HCT116 (cell line): ENCODE measurements around the gene LIN7B. TPM values are rescaled to one million over a fixed set of nuclear protein-coding genes. Genes with fewer than 3 reads are reported as not detected.

ENCODE experiments used
- ATAC-seq: fragments of 200-7000 bp; cut with Tn5 transposase; 2 replicates; pipeline ENCODE4 v1.9.1; 2020; ENCODE audit warnings: mild to moderate bottlenecking, moderate library complexity
- BruUV-seq: library from RNA; stranded (reverse); fragments of 400-500 nt; replicated peaks from 2 replicates; lab custom pipeline; 2021; lab: Mats Ljungman, UMichigan
- CTCF ChIA-PET: fragments of 300-600 bp; sonication (Branson Sonifier 250); formaldehyde crosslinking; loops from one replicate; lab custom pipeline; 2021; ENCODE audit warnings: antibody characterized with exemption; lab: Charles Lee
- POLR2A ChIA-PET: fragments of 300-600, 350-600 bp; sonication (Branson Sonifier 250); formaldehyde crosslinking; loops from one replicate; lab custom pipeline; 2021; ENCODE audit warnings: antibody characterized with exemption; lab: Charles Lee
- RAD21 ChIA-PET, 2 experiments: fragments of 300-600 bp; sonication (Branson Sonifier 250); formaldehyde crosslinking; loops; one replicate each; lab custom pipeline; 2023; ENCODE audit warnings: low total read pairs in 2 of 2; ENCODE audit not compliant: uncharacterized antibody in 2 of 2, unreplicated experiment in 2 of 2, low non-redundant PET in 1 of 2; lab: Charles Lee
- DNase-seq: peaks from one replicate; pipeline ENCODE4 v3.0.0-alpha.2; 2010; ENCODE audit warnings: low read depth, low spot score
- H2AFZ ChIP-seq: fragments of 200-600 bp; shearing (Covaris generic), sonication (generic); 2 replicates; pipeline ENCODE4 v1.6.1; 2017; ENCODE audit warnings: low read depth, mixed run types, mixed read lengths, antibody characterized with exemption, low read length; ENCODE audit not compliant: poor library complexity, severe bottlenecking
- H3K27ac ChIP-seq: 2 replicates; pipeline ENCODE4 v1.5.1; 2012; ENCODE audit warnings: low read depth, low read length
- H3K27me3 ChIP-seq: fragments of 200-600 bp; sonication (generic); 2 replicates; pipeline ENCODE4 v1.6.1; 2016; ENCODE audit warnings: mixed run types, low read length, mixed read lengths; ENCODE audit not compliant: insufficient read depth
- H3K36me3 ChIP-seq, 2 experiments: fragments of 200-500 bp in 1 of 2; fragments of 200-600 bp in 1 of 2; sonication (Bioruptor generic) in 1 of 2; sonication (generic) in 1 of 2; 2 replicates each; pipeline versions ENCODE4 v1.5.1 to v1.6.1; 2014 to 2016; ENCODE audit warnings: low read length in 2 of 2, inconsistent platforms in 1 of 2, mixed read lengths in 1 of 2, mixed run types in 1 of 2; ENCODE audit not compliant: insufficient read depth in 2 of 2, control insufficient read depth in 1 of 2
- H3K4me1 ChIP-seq, 2 experiments: fragments of 200-600 bp in 1 of 2; sonication (generic) in 1 of 2; 2 replicates each; pipeline versions ENCODE4 v1.5.1 to v1.6.1; 2012 to 2017; ENCODE audit warnings: low read length in 2 of 2, inconsistent platforms in 1 of 2, mild to moderate bottlenecking in 1 of 2, mixed read lengths in 1 of 2, mixed run types in 1 of 2, moderate library complexity in 1 of 2; ENCODE audit not compliant: insufficient read depth in 2 of 2, control insufficient read depth in 1 of 2
- H3K4me2 ChIP-seq: fragments of 200-600 bp; sonication (generic); 2 replicates; pipeline ENCODE4 v1.6.1; 2017; ENCODE audit warnings: mixed run types, low read length, mixed read lengths
- H3K4me3 ChIP-seq, 2 experiments: fragments of 200-600 bp in 1 of 2; sonication (generic) in 1 of 2; replicated peaks in 1 of 2; 2 replicates each; pipeline ENCODE4 v1.5.1; 2011 to 2016; ENCODE audit warnings: low read length in 2 of 2, control low read depth in 1 of 2, low read depth in 1 of 2, mild to moderate bottlenecking in 1 of 2, mixed read lengths in 1 of 2, mixed run types in 1 of 2
- H3K79me2 ChIP-seq: fragments of 200-600 bp; sonication (generic); 2 replicates; pipeline ENCODE4 v1.6.1; 2017; ENCODE audit warnings: mild to moderate bottlenecking, mixed run types, low read length, moderate library complexity, mixed read lengths; ENCODE audit not compliant: insufficient read depth
- H3K9ac ChIP-seq: fragments of 200-600 bp; sonication (generic); 2 replicates; pipeline ENCODE4 v1.6.1; 2016; ENCODE audit warnings: low read length, mixed read lengths
- H3K9me2 ChIP-seq: fragments of 200-600 bp; sonication (generic), shearing (Covaris generic); 2 replicates; pipeline ENCODE4 v1.6.1; 2017; ENCODE audit warnings: mixed run types, mild to moderate bottlenecking, moderate library complexity; ENCODE audit not compliant: insufficient read depth
- H3K9me3 ChIP-seq, 2 experiments: fragments of 200-500 bp in 1 of 2; fragments of 200-600 bp in 1 of 2; sonication (Bioruptor generic) in 1 of 2; sonication (generic) in 1 of 2; 2 replicates each; pipeline ENCODE4 v1.6.1; 2014 to 2017; ENCODE audit warnings: low read length in 2 of 2, mixed read lengths in 2 of 2, inconsistent platforms in 1 of 2, low read depth in 1 of 2, mild to moderate bottlenecking in 1 of 2, mixed run types in 1 of 2, moderate library complexity in 1 of 2; ENCODE audit not compliant: control insufficient read depth in 1 of 2, insufficient read depth in 1 of 2
- H4K20me1 ChIP-seq: fragments of 200-600 bp; sonication (generic), shearing (Covaris generic); 2 replicates; pipeline ENCODE4 v1.6.1; 2017; ENCODE audit warnings: mixed run types, mild to moderate bottlenecking, moderate library complexity; ENCODE audit not compliant: insufficient read depth
- ATF3 ChIP-seq: IDR thresholded peaks from 2 replicates; pipeline ENCODE4 v1.6.1; 2012
- CBX3 ChIP-seq: IDR thresholded peaks from 2 replicates; pipeline ENCODE4 v1.6.1; 2012; ENCODE audit warnings: low read depth
- CEBPB ChIP-seq: IDR thresholded peaks from 2 replicates; pipeline ENCODE4 v1.6.1; 2012; ENCODE audit warnings: low read depth
- CTCF ChIP-seq, 3 experiments: fragments of 200-600 bp in 1 of 3; sonication (generic) in 1 of 3; IDR thresholded peaks in 2 of 3; conservative IDR thresholded peaks in 1 of 3; 2 replicates each; pipeline ENCODE4 v1.5.1; 2012 to 2017; ENCODE audit warnings: low read depth in 2 of 3, low read length in 2 of 3, antibody characterized with exemption in 1 of 3, borderline replicate concordance in 1 of 3, control low read depth in 1 of 3, mild to moderate bottlenecking in 1 of 3, mixed read lengths in 1 of 3, mixed run types in 1 of 3, moderate library complexity in 1 of 3; ENCODE audit not compliant: insufficient read depth in 1 of 3
- EGR1 ChIP-seq: IDR thresholded peaks from 2 replicates; pipeline ENCODE4 v1.6.1; 2012; ENCODE audit warnings: low read depth
- ELF1 ChIP-seq: IDR thresholded peaks from 2 replicates; pipeline ENCODE4 v1.6.1; 2012; ENCODE audit warnings: low read depth, borderline replicate concordance
- EZH2 ChIP-seq: fragments of 200-600 bp; sonication (generic); IDR thresholded peaks from 2 replicates; pipeline ENCODE4 v1.6.1; 2017; ENCODE audit warnings: antibody characterized with exemption, mixed run types
- EZH2phosphoT487 ChIP-seq: fragments of 200-600 bp; IDR thresholded peaks from 2 replicates; pipeline ENCODE4 v1.6.1; 2018; ENCODE audit warnings: antibody characterized with exemption, borderline replicate concordance
- MAX ChIP-seq: IDR thresholded peaks from 2 replicates; pipeline ENCODE4 v1.6.1; 2012
- POLR2A ChIP-seq: IDR thresholded peaks from 2 replicates; pipeline ENCODE4 v1.7.0; 2011; ENCODE audit warnings: borderline replicate concordance; ENCODE audit not compliant: insufficient read depth, insufficient read length; ENCODE audit errors: extremely low read depth
- POLR2AphosphoS5 ChIP-seq: IDR thresholded peaks from 2 replicates; pipeline ENCODE4 v1.6.1; 2011; ENCODE audit warnings: mild to moderate bottlenecking, low read depth, low read length, moderate library complexity
- SIN3A ChIP-seq: IDR thresholded peaks from 2 replicates; pipeline ENCODE4 v1.6.1; 2012; ENCODE audit warnings: low read depth
- SP1 ChIP-seq: IDR thresholded peaks from 2 replicates; pipeline ENCODE4 v1.6.1; 2012; ENCODE audit warnings: low read depth
- TCF7L2 ChIP-seq: IDR thresholded peaks from 2 replicates; pipeline ENCODE4 v1.7.0; 2011; ENCODE audit warnings: borderline replicate concordance, inconsistent platforms; ENCODE audit not compliant: insufficient read depth, insufficient read length; ENCODE audit errors: extremely low read depth
- YY1 ChIP-seq: IDR thresholded peaks from 2 replicates; pipeline ENCODE4 v1.6.1; 2011; ENCODE audit warnings: low read length, low read depth, moderate library complexity, mild to moderate bottlenecking; ENCODE audit not compliant: insufficient replicate concordance; ENCODE audit errors: extremely low read depth
- ZBTB33 ChIP-seq: IDR thresholded peaks from 2 replicates; pipeline ENCODE4 v1.6.1; 2011; ENCODE audit warnings: mild to moderate bottlenecking, low read length, moderate library complexity; ENCODE audit not compliant: insufficient replicate concordance; ENCODE audit errors: extremely low read depth
- ZFX ChIP-seq: fragments of 450-650 bp; IDR thresholded peaks from 2 replicates; pipeline ENCODE4 v1.6.1; 2017
- ZNF274 ChIP-seq: fragments of 200-500 bp; sonication (Bioruptor generic); IDR thresholded peaks from 2 replicates; pipeline ENCODE4 v1.6.1; 2014; ENCODE audit warnings: mild to moderate bottlenecking, low read depth, low read length, inconsistent platforms
- intact Hi-C: fragments of 100-400 bp; cut with micrococcal nuclease; formaldehyde crosslinking; loops from 2 replicates; pipeline ENCODE4 v1.10.0; 2022
- total RNA-seq: library from RNA; stranded (reverse); gene quantifications from one replicate; pipeline ENCODE4 v1.2.1, GENCODE V29; 2021; ENCODE audit not compliant: unreplicated experiment

Gene LIN7B
- total RNA-seq, 1 experiment from 2014 or later: 7.2 TPM

GRCh38 chr19:49141352-49141751 lies 27.2 kb downstream of the LIN7B start (continued):
- TF ChIP-seq ZBTB33 (no peak), CEBPB (no peak), ZNF274 (no peak), POLR2AphosphoS5 (no peak), POLR2A (no peak), CBX3 (no peak), ELF1 (no peak), ZFX (no peak)

- ChIA-PET POLR2A (no interaction called here), RAD21 (no interaction called here), CTCF (no interaction called here)
- no peak overlapping the region for H3K27ac ChIP-seq
- H3K9me2 ChIP-seq: no peaks in the 10 kb centered on the region
- ATAC-seq (peak; percentile 48), DNase-seq (no peak)
- no peak overlapping the region for H3K4me3 ChIP-seq
- no peaks in the 10 kb centered on the region for H3K79me2 ChIP-seq
- intact Hi-C loops: no loop called here
- no peaks in the 10 kb centered on the region for H3K36me3 ChIP-seq
- H3K4me2 ChIP-seq: no peak overlapping the region
- no peak overlapping the region for H3K9ac ChIP-seq
- no peaks in the 10 kb centered on the region for H4K20me1 ChIP-seq
- TF ChIP-seq YY1 (no peak), MAX (no peak), EGR1 (no peak), ZNF274 (no peak), EZH2 (no peak), CTCF (IDR thresholded peaks at IDR 0.05 in 2 of 3, conservative IDR thresholded peaks at IDR 0.05 in 1 of 3; ENCODE audit: borderline replicate concordance in 1 of 3, insufficient read depth in 1 of 3, low read depth in 2 of 3, low read length in 2 of 3) (no peak), CEBPB (no peak), EZH2phosphoT487 (no peak), SP1 (no peak), SIN3A (no peak), TCF7L2 (no peak), POLR2AphosphoS5 (no peak), ATF3 (no peak), CBX3 (no peak), POLR2A (no peak)
- peaks cover 8 to 18% of the 10 kb centered on the region in 2 experiments for H3K4me1 ChIP-seq
- no peaks in the 10 kb centered on the region for H3K9me3 ChIP-seq
- no peaks in the 10 kb centered on the region for H3K27me3 ChIP-seq
- no TSS peak for BruUV-seq
- H2AFZ ChIP-seq: no peak overlapping the region
Observed at GRCh38 chr19:49142866-49143335, 28.7 kb downstream of the LIN7B start.
